Inflammatory macrophage (primary cell): ENCODE measurements around the gene PANK4.
"Not testable (repeated sequence)": the region's sequence is repeated elsewhere in the genome, so short reads cannot be mapped to it uniquely, and the experiment has no call there.

ENCODE experiments used
- DNase-seq, 2 donors: peaks; one replicate each; pipeline ENCODE4 v3.0.0-alpha.2; 2020 to 2022
- total RNA-seq, 18 experiments: gene quantifications; one replicate each; lab custom pipeline; 2026; ENCODE audit warnings: mixed read lengths in 6 of 18, inconsistent platforms in 2 of 18; lab: John Stamatoyannopoulos, UW

The PANK4 gene
- total RNA-seq: 10.0 to 36.2 (median 22.6) reads per million in 18 experiments

- peak; percentile 90 to 97 for DNase-seq
Measured at GRCh38 chr1:2525920-2526823, at the start of gene PANK4. PANK4 (minus strand) TSS chr1:2526596; CDS start chr1:2526587, 9 bp downstream.

GRCh38 chr1:2574350-2574749, 48.0 kb upstream of the PANK4 start:
- no peak for DNase-seq

- peak in 1 of 2 donors; percentile 14 for DNase-seq
Measured at GRCh38 chr1:2573250-2573920, 47.0 kb upstream of the PANK4 start.

GRCh38 chr1:2571348-2571747, 45.0 kb upstream of the PANK4 start:
- DNase-seq: no peak

- DNase-seq: peak in 1 of 2 donors; percentile 38
Measured at GRCh38 chr1:2570332-2570731, 43.9 kb upstream of the PANK4 start.

GRCh38 chr1:2569703-2570102, 43.3 kb upstream of the PANK4 start:
- not testable (repeated sequence) for DNase-seq

- DNase-seq: no peak
Measured at GRCh38 chr1:2569060-2569459, 42.7 kb upstream of the PANK4 start.

GRCh38 chr1:2568187-2568816, 41.9 kb upstream of the PANK4 start:
- not testable (repeated sequence) for DNase-seq

- no peak for DNase-seq
Measured at GRCh38 chr1:2567083-2567679, 40.8 kb upstream of the PANK4 start.

GRCh38 chr1:2566101-2567045, 40.0 kb upstream of the PANK4 start:
- no peak for DNase-seq

- DNase-seq: no peak
Measured at GRCh38 chr1:2564815-2565374, 38.5 kb upstream of the PANK4 start.

- no peak for DNase-seq
Measured at GRCh38 chr1:2564006-2564814, 37.8 kb upstream of the PANK4 start.

GRCh38 chr1:2563205-2563604, 36.8 kb upstream of the PANK4 start:
- no peak for DNase-seq

GRCh38 chr1:2561898-2562895, 35.8 kb upstream of the PANK4 start:
- DNase-seq: no peak

GRCh38 chr1:2561446-2561845, 35.0 kb upstream of the PANK4 start:
- DNase-seq: no peak

GRCh38 chr1:2560299-2561073, 34.1 kb upstream of the PANK4 start:
- DNase-seq: no peak

GRCh38 chr1:2559509-2560298, 33.3 kb upstream of the PANK4 start:
- DNase-seq: no peak
